Measurements from ENCODE around the gene HMGCR. TPM values are rescaled to one million over a fixed set of nuclear protein-coding genes. Genes with fewer than 3 reads are reported as not detected.

HMGCR gene
- total RNA-seq, 1 experiment from 2014 or later = 101 TPM

- ATAC-seq (no peak), DNase-seq (ENCODE audit: low read depth, low spot score) (no peak)
- RAD21 ChIA-PET (ENCODE audit: low non-redundant PET in 1 of 2, low total read pairs in 2 of 2, uncharacterized antibody in 2 of 2, unreplicated experiment in 2 of 2) = no interaction called here
- Histone ChIP-seq H3K36me3 (ENCODE audit: control insufficient read depth in 1 of 2, insufficient read depth in 2 of 2, low read length in 2 of 2) (peaks cover 0 to 2% of the 10 kb centered on the region in 2 experiments; a peak in 1 of 4 replicates), H2AFZ (ENCODE audit: low read depth, low read length, poor library complexity, severe bottlenecking) (no peak overlapping the region), H3K4me1 (ENCODE audit: control insufficient read depth in 1 of 2, insufficient read depth in 2 of 2, low read length in 2 of 2) (no peaks in the 10 kb centered on the region), H3K9me2 (ENCODE audit: insufficient read depth) (no peaks in the 10 kb centered on the region), H3K27me3 (ENCODE audit: insufficient read depth, low read length) (no peaks in the 10 kb centered on the region), H3K4me3 (replicated peaks in 1 of 2; ENCODE audit: low read depth in 1 of 2, low read length in 2 of 2) (no peak overlapping the region), H3K79me2 (ENCODE audit: insufficient read depth, low read length) (no peaks in the 10 kb centered on the region), H3K4me2 (ENCODE audit: low read length) (no peak overlapping the region), H3K9me3 (ENCODE audit: control insufficient read depth in 1 of 2, insufficient read depth in 1 of 2, low read depth in 1 of 2, low read length in 2 of 2) (no peaks in the 10 kb centered on the region), H4K20me1 (ENCODE audit: insufficient read depth) (no peaks in the 10 kb centered on the region), H3K27ac (ENCODE audit: low read depth, low read length) (no peak overlapping the region), H3K9ac (ENCODE audit: low read length) (no peak overlapping the region)
- intact Hi-C loops (cut with micrococcal nuclease) = no loop called here
- TF ChIP-seq JUND (IDR thresholded peaks at IDR 0.05) = no peak
- no peak for TF ChIP-seq RAD21 (IDR thresholded peaks at IDR 0.05; ENCODE audit: low read depth)
- no peak for TF ChIP-seq ZFX (IDR thresholded peaks at IDR 0.05)
- no peak for TF ChIP-seq REST (IDR thresholded peaks at IDR 0.05; ENCODE audit: low read depth)
- no peak for TF ChIP-seq ATF3 (IDR thresholded peaks at IDR 0.05)
- no peak for TF ChIP-seq CTCF (IDR thresholded peaks at IDR 0.05 in 2 of 3, conservative IDR thresholded peaks at IDR 0.05 in 1 of 3; ENCODE audit: borderline replicate concordance in 1 of 3, insufficient read depth in 1 of 3, low read depth in 2 of 3, low read length in 2 of 3)
- TF ChIP-seq EZH2phosphoT487 (IDR thresholded peaks at IDR 0.05; ENCODE audit: borderline replicate concordance) = no peak
- no peak for TF ChIP-seq YY1 (IDR thresholded peaks at IDR 0.05; ENCODE audit: extremely low read depth, insufficient replicate concordance, low read depth, low read length)
- TF ChIP-seq ELF1 (IDR thresholded peaks at IDR 0.05; ENCODE audit: borderline replicate concordance, low read depth) = no peak
- TF ChIP-seq SIN3A (IDR thresholded peaks at IDR 0.05; ENCODE audit: low read depth) = no peak
- TF ChIP-seq ZNF274 (IDR thresholded peaks at IDR 0.05; ENCODE audit: low read depth, low read length) = no peak
- TF ChIP-seq POLR2AphosphoS5 (IDR thresholded peaks at IDR 0.05; ENCODE audit: low read depth, low read length) = no peak
- BruUV-seq (replicated peaks) = no TSS peak
- POLR2A ChIA-PET = no interaction called here
- CTCF ChIA-PET = no interaction called here
Measured at GRCh38 chr5:75387806-75388205, 50.8 kb downstream of the HMGCR start.
